Large intestine (tissue), 3 donors: Measurements from ENCODE around the gene CORIN. TPM values are rescaled to one million over a fixed set of nuclear protein-coding genes. Genes with fewer than 3 reads are reported as not detected.

Source experiments
- DNase-seq, 2 donors: peaks; one replicate each; pipeline versions ENCODE4 v3.0.0 to v3.0.0-alpha.2; 2013
- H3K27ac ChIP-seq: one replicate; pipeline ENCODE4 v1.5.1; 2013; ENCODE audit warnings: low read length
- H3K27me3 ChIP-seq: 2 replicates; pipeline ENCODE4 v1.6.1; 2013; ENCODE audit warnings: low read length; ENCODE audit not compliant: control insufficient read depth, insufficient read depth
- H3K36me3 ChIP-seq: 2 replicates; pipeline ENCODE4 v1.6.1; 2013; ENCODE audit warnings: low read length; ENCODE audit not compliant: control insufficient read depth, insufficient read depth
- H3K4me1 ChIP-seq: one replicate; pipeline ENCODE4 v1.6.1; 2013; ENCODE audit warnings: low read length; ENCODE audit not compliant: control insufficient read depth, insufficient read depth
- H3K4me3 ChIP-seq: one replicate; pipeline ENCODE4 v1.5.1; 2013; ENCODE audit warnings: low read length
- H3K9me3 ChIP-seq: one replicate; pipeline ENCODE4 v1.6.1; 2013; ENCODE audit warnings: mild to moderate bottlenecking, low read depth, low read length, moderate library complexity; ENCODE audit not compliant: control insufficient read depth
- WGBS: methylation state at CpG from one replicate; pipeline ENCODE4 v1.1.5; 2013; ENCODE audit warnings: low lambda C conversion rate; ENCODE audit not compliant: insufficient coverage; 5-methylcytosine and 5-hydroxymethylcytosine counted together
- polyA plus RNA-seq: library from polyadenylated mRNA; unstranded; fragments of 120-200 nt; gene quantifications from one replicate; pipeline ENCODE4 v1.2.1, GENCODE V29; 2013

Gene CORIN
- polyA plus RNA-seq, 1 donor = 0.42 TPM

GRCh38 chr4:47814618-47815295, 23.1 kb downstream of the CORIN start:
- H3K27me3 ChIP-seq = no peaks in the 10 kb centered on the region
- H3K27ac ChIP-seq = no peak overlapping the region
- no peaks in the 10 kb centered on the region for H3K4me1 ChIP-seq
- 90% methylated on average over 4 of the region's 6 CpGs for WGBS
- DNase-seq = no peak
- no peaks in the 10 kb centered on the region for H3K9me3 ChIP-seq
- no peak overlapping the region for H3K4me3 ChIP-seq
- H3K36me3 ChIP-seq = no peaks in the 10 kb centered on the region

- Histone ChIP-seq H3K27ac (no peak overlapping the region), H3K4me3 (no peak overlapping the region), H3K9me3 (no peaks in the 10 kb centered on the region), H3K4me1 (no peaks in the 10 kb centered on the region), H3K36me3 (no peaks in the 10 kb centered on the region), H3K27me3 (no peaks in the 10 kb centered on the region)
- no peak for DNase-seq
- WGBS = 80% methylated on average over 1 of the region's 3 CpGs
Observed at GRCh38 chr4:47809654-47810203, 28.1 kb downstream of the CORIN start.

GRCh38 chr4:47804598-47804997, 33.3 kb downstream of the CORIN start:
- Histone ChIP-seq H3K27ac (no peak overlapping the region), H3K36me3 (no peaks in the 10 kb centered on the region), H3K4me1 (no peaks in the 10 kb centered on the region), H3K4me3 (no peak overlapping the region), H3K27me3 (no peaks in the 10 kb centered on the region), H3K9me3 (no peaks in the 10 kb centered on the region)
- DNase-seq = no peak
- 90% methylated on average over 4 of the region's 7 CpGs for WGBS

- no CpG with 5 or more reads among the region's 3 CpGs for WGBS
- Histone ChIP-seq H3K4me1 (no peaks in the 10 kb centered on the region), H3K27me3 (no peaks in the 10 kb centered on the region), H3K27ac (no peak overlapping the region), H3K36me3 (no peaks in the 10 kb centered on the region), H3K4me3 (no peak overlapping the region), H3K9me3 (no peaks in the 10 kb centered on the region)
- DNase-seq = no peak
Observed at GRCh38 chr4:47801481-47802002, 36.3 kb downstream of the CORIN start.

GRCh38 chr4:47798165-47798564, 39.7 kb downstream of the CORIN start:
- Histone ChIP-seq H3K36me3 (no peaks in the 10 kb centered on the region), H3K9me3 (no peaks in the 10 kb centered on the region), H3K4me3 (no peak overlapping the region), H3K4me1 (no peaks in the 10 kb centered on the region), H3K27me3 (no peaks in the 10 kb centered on the region), H3K27ac (no peak overlapping the region)
- WGBS = 10% methylated on average over 2 of the region's 3 CpGs
- DNase-seq = no peak

GRCh38 chr4:47791965-47792364, 45.9 kb downstream of the CORIN start:
- H3K9me3 ChIP-seq = no peaks in the 10 kb centered on the region
- no peak overlapping the region for H3K4me3 ChIP-seq
- no peak overlapping the region for H3K27ac ChIP-seq
- no peaks in the 10 kb centered on the region for H3K27me3 ChIP-seq
- no peaks in the 10 kb centered on the region for H3K4me1 ChIP-seq
- H3K36me3 ChIP-seq = no peaks in the 10 kb centered on the region
- WGBS = 93% methylated on average over 2 of the region's 2 CpGs
- DNase-seq = no peak

GRCh38 chr4:47790105-47790504, 47.8 kb downstream of the CORIN start:
- H3K4me1 ChIP-seq = no peaks in the 10 kb centered on the region
- DNase-seq = no peak
- no peaks in the 10 kb centered on the region for H3K9me3 ChIP-seq
- no CpG with 5 or more reads among the region's 8 CpGs for WGBS
- H3K36me3 ChIP-seq = no peaks in the 10 kb centered on the region
- no peak overlapping the region for H3K27ac ChIP-seq
- no peaks in the 10 kb centered on the region for H3K27me3 ChIP-seq
- no peak overlapping the region for H3K4me3 ChIP-seq

GRCh38 chr4:47788126-47788525, 49.7 kb downstream of the CORIN start:
- DNase-seq = no peak
- Histone ChIP-seq H3K4me1 (no peaks in the 10 kb centered on the region), H3K9me3 (no peaks in the 10 kb centered on the region), H3K4me3 (no peak overlapping the region), H3K27me3 (no peaks in the 10 kb centered on the region), H3K36me3 (no peaks in the 10 kb centered on the region), H3K27ac (no peak overlapping the region)
- 95% methylated on average over 2 of the region's 2 CpGs for WGBS

GRCh38 chr4:47786958-47787370, 50.9 kb downstream of the CORIN start:
- Histone ChIP-seq H3K4me3 (no peak overlapping the region), H3K27me3 (no peaks in the 10 kb centered on the region), H3K9me3 (no peaks in the 10 kb centered on the region), H3K36me3 (no peaks in the 10 kb centered on the region), H3K27ac (no peak overlapping the region), H3K4me1 (no peaks in the 10 kb centered on the region)
- no peak for DNase-seq
- WGBS = 93% methylated on average over 2 of the region's 4 CpGs

GRCh38 chr4:47785153-47785552, 52.7 kb downstream of the CORIN start:
- Histone ChIP-seq H3K4me1 (no peaks in the 10 kb centered on the region), H3K27ac (no peak overlapping the region), H3K27me3 (no peaks in the 10 kb centered on the region), H3K9me3 (no peaks in the 10 kb centered on the region), H3K4me3 (no peak overlapping the region), H3K36me3 (no peaks in the 10 kb centered on the region)
- no peak for DNase-seq
- 60% methylated on average over 1 of the region's 3 CpGs for WGBS

GRCh38 chr4:47784222-47784621, 53.6 kb downstream of the CORIN start:
- no peaks in the 10 kb centered on the region for H3K36me3 ChIP-seq
- no peak for DNase-seq
- H3K4me1 ChIP-seq = no peaks in the 10 kb centered on the region
- no peak overlapping the region for H3K27ac ChIP-seq
- H3K27me3 ChIP-seq = no peaks in the 10 kb centered on the region
- no peak overlapping the region for H3K4me3 ChIP-seq
- no peaks in the 10 kb centered on the region for H3K9me3 ChIP-seq
